ENCODE data around the gene C4A.

DNA sequence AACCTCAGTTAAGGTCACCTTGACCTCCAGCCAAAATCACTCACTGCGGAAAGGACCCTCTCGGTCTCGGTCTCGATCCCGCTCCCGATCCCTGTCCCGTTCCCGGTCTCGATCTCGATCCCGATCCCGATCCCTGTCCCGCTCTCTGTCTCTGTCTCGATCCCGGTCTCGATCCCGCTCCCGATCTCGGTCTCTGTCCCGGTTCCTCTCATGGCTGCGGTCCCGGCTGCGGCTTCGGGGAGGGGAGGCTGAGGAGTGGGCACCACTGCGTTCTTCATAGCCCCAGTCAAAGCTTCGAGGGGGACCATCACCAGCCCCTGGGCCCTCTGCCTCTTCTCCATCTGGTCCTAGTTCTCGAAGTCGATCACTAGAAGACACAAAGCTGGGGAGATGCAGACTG lies 27.3 kb upstream of the C4A start:
- TF ChIP-seq, protein P1, sequence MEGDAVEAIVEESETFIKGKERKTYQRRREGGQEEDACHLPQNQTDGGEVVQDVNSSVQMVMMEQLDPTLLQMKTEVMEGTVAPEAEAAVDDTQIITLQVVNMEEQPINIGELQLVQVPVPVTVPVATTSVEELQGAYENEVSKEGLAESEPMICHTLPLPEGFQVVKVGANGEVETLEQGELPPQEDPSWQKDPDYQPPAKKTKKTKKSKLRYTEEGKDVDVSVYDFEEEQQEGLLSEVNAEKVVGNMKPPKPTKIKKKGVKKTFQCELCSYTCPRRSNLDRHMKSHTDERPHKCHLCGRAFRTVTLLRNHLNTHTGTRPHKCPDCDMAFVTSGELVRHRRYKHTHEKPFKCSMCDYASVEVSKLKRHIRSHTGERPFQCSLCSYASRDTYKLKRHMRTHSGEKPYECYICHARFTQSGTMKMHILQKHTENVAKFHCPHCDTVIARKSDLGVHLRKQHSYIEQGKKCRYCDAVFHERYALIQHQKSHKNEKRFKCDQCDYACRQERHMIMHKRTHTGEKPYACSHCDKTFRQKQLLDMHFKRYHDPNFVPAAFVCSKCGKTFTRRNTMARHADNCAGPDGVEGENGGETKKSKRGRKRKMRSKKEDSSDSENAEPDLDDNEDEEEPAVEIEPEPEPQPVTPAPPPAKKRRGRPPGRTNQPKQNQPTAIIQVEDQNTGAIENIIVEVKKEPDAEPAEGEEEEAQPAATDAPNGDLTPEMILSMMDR (IDR thresholded peaks at IDR 0.05): no peak
- TF ChIP-seq POLR2A (IDR thresholded peaks at IDR 0.05): no peak
